Vagina (tissue), 2 donors: ENCODE results near the gene SNRPN. TPM values are rescaled to one million over a fixed set of nuclear protein-coding genes. Genes with fewer than 3 reads are reported as not detected.

Source experiments
- DNase-seq, 2 donors: peaks; one replicate each; pipeline ENCODE4 v3.0.0-alpha.2; 2017; ENCODE audit errors: extremely low spot score in 2 of 2
- H3K27ac ChIP-seq: fragments of 200-600 bp; sonication (generic); one replicate; pipeline ENCODE4 v1.5.1; 2019
- H3K27me3 ChIP-seq: fragments of 200-600 bp; sonication (generic); one replicate; pipeline ENCODE4 v1.5.1; 2019
- H3K36me3 ChIP-seq, 2 donors: fragments of 200-600 bp; sonication (generic); one replicate each; pipeline ENCODE4 v1.5.1; 2017 to 2019
- H3K4me1 ChIP-seq: fragments of 200-600 bp; sonication (generic); one replicate; pipeline ENCODE4 v1.5.1; 2019
- H3K4me3 ChIP-seq, 2 donors: fragments of 200-600 bp; sonication (generic); 1 replicate in 1 of 2; 2 replicates in 1 of 2; pipeline ENCODE4 v1.5.1; 2016 to 2019
- H3K9me3 ChIP-seq: fragments of 200-600 bp; sonication (generic); one replicate; pipeline ENCODE4 v1.5.1; 2019
- POLR2A ChIP-seq, 2 donors: fragments of 450-650 bp; IDR thresholded peaks; one replicate each; pipeline ENCODE4 v1.6.1; 2017; ENCODE audit warnings: antibody characterized with exemption in 2 of 2, mild to moderate bottlenecking in 2 of 2, moderate library complexity in 2 of 2
- POLR2AphosphoS5 ChIP-seq, 2 donors: sonication (generic); formaldehyde crosslinking; IDR thresholded peaks; one replicate each; pipeline ENCODE4 v1.9.0; 2017; ENCODE audit warnings: antibody characterized with exemption in 2 of 2, mild to moderate bottlenecking in 2 of 2, low read depth in 1 of 2; ENCODE audit not compliant: insufficient read depth in 1 of 2
- intact Hi-C: fragments of 100-400 bp; cut with DNase I; formaldehyde crosslinking; loops from one replicate; pipeline ENCODE4 v1.15.1; 2023
- total RNA-seq: library from RNA; depleted of rRNA; stranded (reverse); fragments of >200 nt; gene quantifications from one replicate; pipeline ENCODE4 v1.2.3, GENCODE V29; 2016
- TF ChIP-seq, protein P1 (sequence below), 3 experiments: fragments of 450-650 bp in 2 of 3; fragments of 200-600 bp in 1 of 3; sonication (generic) in 1 of 3; IDR thresholded peaks; one replicate each; pipeline ENCODE4 v1.5.1; 2017 to 2019; ENCODE audit warnings: antibody characterized with exemption in 3 of 3, mild to moderate bottlenecking in 2 of 3, moderate library complexity in 2 of 3

SNRPN gene
- total RNA-seq, 1 donor from 2014 or later, result 79.6 TPM

- intact Hi-C loops, result no loop called here
- no peaks in the 10 kb centered on the region for H3K4me1 ChIP-seq
- peak in 1 of 2 donors; percentile 17 for TF ChIP-seq POLR2A (IDR thresholded peaks at IDR 0.05)
- TF ChIP-seq, protein P1, sequence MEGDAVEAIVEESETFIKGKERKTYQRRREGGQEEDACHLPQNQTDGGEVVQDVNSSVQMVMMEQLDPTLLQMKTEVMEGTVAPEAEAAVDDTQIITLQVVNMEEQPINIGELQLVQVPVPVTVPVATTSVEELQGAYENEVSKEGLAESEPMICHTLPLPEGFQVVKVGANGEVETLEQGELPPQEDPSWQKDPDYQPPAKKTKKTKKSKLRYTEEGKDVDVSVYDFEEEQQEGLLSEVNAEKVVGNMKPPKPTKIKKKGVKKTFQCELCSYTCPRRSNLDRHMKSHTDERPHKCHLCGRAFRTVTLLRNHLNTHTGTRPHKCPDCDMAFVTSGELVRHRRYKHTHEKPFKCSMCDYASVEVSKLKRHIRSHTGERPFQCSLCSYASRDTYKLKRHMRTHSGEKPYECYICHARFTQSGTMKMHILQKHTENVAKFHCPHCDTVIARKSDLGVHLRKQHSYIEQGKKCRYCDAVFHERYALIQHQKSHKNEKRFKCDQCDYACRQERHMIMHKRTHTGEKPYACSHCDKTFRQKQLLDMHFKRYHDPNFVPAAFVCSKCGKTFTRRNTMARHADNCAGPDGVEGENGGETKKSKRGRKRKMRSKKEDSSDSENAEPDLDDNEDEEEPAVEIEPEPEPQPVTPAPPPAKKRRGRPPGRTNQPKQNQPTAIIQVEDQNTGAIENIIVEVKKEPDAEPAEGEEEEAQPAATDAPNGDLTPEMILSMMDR (IDR thresholded peaks at IDR 0.05), result no peak
- TF ChIP-seq POLR2AphosphoS5 (IDR thresholded peaks at IDR 0.05; ENCODE audit: insufficient read depth in 1 of 2, low read depth in 1 of 2), result peak; percentile 51 to 69
Measured at GRCh38 chr15:24956111-24956838, 1.5 kb downstream of the SNRPN start.

GRCh38 chr15:24957691-24958090, 2.9 kb downstream of the SNRPN start:
- TF ChIP-seq POLR2AphosphoS5 (IDR thresholded peaks at IDR 0.05; ENCODE audit: insufficient read depth in 1 of 2, low read depth in 1 of 2) (no peak), POLR2A (IDR thresholded peaks at IDR 0.05) (no peak)
- TF ChIP-seq, protein P1 (IDR thresholded peaks at IDR 0.05), result no peak
- no peak overlapping the region for H3K4me3 ChIP-seq
- DNase-seq, result no peak
- no peaks in the 10 kb centered on the region for H3K27me3 ChIP-seq
- H3K27ac ChIP-seq, result no peak overlapping the region
- H3K36me3 ChIP-seq, result no peaks in the 10 kb centered on the region
- intact Hi-C loops, result no loop called here
- no peaks in the 10 kb centered on the region for H3K9me3 ChIP-seq
- no peaks in the 10 kb centered on the region for H3K4me1 ChIP-seq

More at GRCh38 chr15:24956111-24956838, 1.5 kb downstream of the SNRPN start:
- H3K36me3 ChIP-seq, result no peaks in the 10 kb centered on the region
- H3K27ac ChIP-seq, result peak overlapping the region; percentile 79
- peak overlapping the region; percentile 64 to 66 for H3K4me3 ChIP-seq
- peak in 1 of 2 donors; percentile 83 for DNase-seq
- no peaks in the 10 kb centered on the region for H3K27me3 ChIP-seq
- H3K9me3 ChIP-seq, result no peaks in the 10 kb centered on the region

GRCh38 chr15:24961967-24962366, 7.2 kb downstream of the SNRPN start:
- intact Hi-C loops, result no loop called here
- H3K27me3 ChIP-seq, result no peaks in the 10 kb centered on the region
- H3K36me3 ChIP-seq, result peaks cover 0 to 38% of the 10 kb centered on the region in 2 donors
- no peak overlapping the region for H3K4me3 ChIP-seq
- DNase-seq, result no peak
- no peaks in the 10 kb centered on the region for H3K9me3 ChIP-seq
- H3K4me1 ChIP-seq, result no peaks in the 10 kb centered on the region
- TF ChIP-seq, protein P1 (IDR thresholded peaks at IDR 0.05), result no peak
- TF ChIP-seq POLR2A (IDR thresholded peaks at IDR 0.05), result no peak
- no peak for TF ChIP-seq POLR2AphosphoS5 (IDR thresholded peaks at IDR 0.05; ENCODE audit: insufficient read depth in 1 of 2, low read depth in 1 of 2)
- H3K27ac ChIP-seq, result no peak overlapping the region

GRCh38 chr15:24962880-24963279, 8.1 kb downstream of the SNRPN start:
- DNase-seq, result no peak
- H3K27ac ChIP-seq, result no peak overlapping the region
- H3K4me3 ChIP-seq, result no peak overlapping the region
- no peaks in the 10 kb centered on the region for H3K27me3 ChIP-seq
- TF ChIP-seq, protein P1 (IDR thresholded peaks at IDR 0.05), result no peak
- TF ChIP-seq POLR2AphosphoS5 (IDR thresholded peaks at IDR 0.05; ENCODE audit: insufficient read depth in 1 of 2, low read depth in 1 of 2) (no peak), POLR2A (IDR thresholded peaks at IDR 0.05) (no peak)
- no peaks in the 10 kb centered on the region for H3K4me1 ChIP-seq
- H3K9me3 ChIP-seq, result no peaks in the 10 kb centered on the region
- peaks cover 0 to 44% of the 10 kb centered on the region in 2 donors for H3K36me3 ChIP-seq
- intact Hi-C loops, result no loop called here
